HepG2 (cell line): ENCODE measurements around the gene PRRC2A. TPM values are rescaled to one million over a fixed set of nuclear protein-coding genes. Genes with fewer than 3 reads are reported as not detected.

Source experiments
- ATAC-seq: fragments of 200-7000 bp; cut with Tn5 transposase; 3 replicates; pipeline ENCODE4 v1.9.1; 2020; ENCODE audit warnings: mild to moderate bottlenecking, moderate library complexity
- BruUV-seq: library from RNA; stranded (reverse); fragments of 400-500 nt; replicated peaks from 2 replicates; lab custom pipeline; 2021; lab: Mats Ljungman, UMichigan
- CTCF ChIA-PET: fragments of 300-600 bp; formaldehyde crosslinking; extraction: SDS; loops from one replicate; lab custom pipeline; 2021; ENCODE audit warnings: low total read pairs, inconsistent platforms, low intra/inter-chr PET ratio; lab: Yijun Ruan, JAX
- POLR2A ChIA-PET: fragments of 350-600 bp; sonication (Branson Sonifier 250); formaldehyde crosslinking; loops from one replicate; lab custom pipeline; 2020; ENCODE audit warnings: antibody characterized with exemption, inconsistent platforms; lab: Yijun Ruan, JAX
- DNase-seq: peaks from one replicate; pipeline ENCODE4 v3.0.0-alpha.2; 2015; ENCODE audit warnings: low spot score
- FAIRE-seq: peaks from 3 replicates; lab custom pipeline; 2011; peaks lifted over from hg19 to GRCh38; lab: Jason Lieb, UNC
- H2AFZ ChIP-seq: one replicate; pipeline ENCODE4 v1.6.1; 2011; ENCODE audit warnings: low read length, inconsistent platforms
- H3K27ac ChIP-seq: fragments of 300-600 bp; 3 replicates; pipeline ENCODE4 v1.8.0; 2011; ENCODE audit warnings: mixed run types, mild to moderate bottlenecking, mixed read lengths, low read length, inconsistent platforms; ENCODE audit not compliant: insufficient read depth; ENCODE audit errors: extremely low read length
- H3K27me3 ChIP-seq, 2 experiments: fragments of 200-600 bp in 1 of 2; 2 replicates in 1 of 2; 3 replicates in 1 of 2; pipeline versions ENCODE4 v1.6.0 to v1.8.0; 2011; ENCODE audit warnings: low read length in 2 of 2, mild to moderate bottlenecking in 2 of 2, moderate library complexity in 2 of 2, inconsistent platforms in 1 of 2; ENCODE audit not compliant: insufficient read depth in 2 of 2, control insufficient read depth in 1 of 2
- H3K36me3 ChIP-seq, 2 experiments: fragments of 200-600 bp in 1 of 2; replicated peaks in 1 of 2; 2 replicates in 1 of 2; 3 replicates in 1 of 2; pipeline versions ENCODE4 v1.5.1 to v1.8.0; 2011; ENCODE audit warnings: low read length in 2 of 2, inconsistent platforms in 1 of 2; ENCODE audit not compliant: insufficient read depth in 2 of 2, control insufficient read depth in 1 of 2
- H3K4me1 ChIP-seq: 2 replicates; pipeline ENCODE4 v1.5.1; 2012; ENCODE audit warnings: low read length, inconsistent platforms; ENCODE audit not compliant: insufficient read depth
- H3K4me2 ChIP-seq: 2 replicates; pipeline ENCODE4 v1.6.0; 2011; ENCODE audit warnings: low read depth, low read length, inconsistent platforms
- H3K4me3 ChIP-seq, 3 experiments: fragments of 200-600 bp in 1 of 3; sonication (generic), shearing (Covaris generic) in 1 of 3; replicated peaks in 1 of 3; 2 replicates each; pipeline ENCODE4 v1.5.1; 2011 to 2016; ENCODE audit warnings: low read length in 3 of 3, inconsistent platforms in 2 of 3, low read depth in 2 of 3, mild to moderate bottlenecking in 2 of 3, control low read depth in 1 of 3, mixed read lengths in 1 of 3; ENCODE audit not compliant: insufficient read depth in 1 of 3
- H3K79me2 ChIP-seq: one replicate; pipeline ENCODE4 v1.6.1; 2011; ENCODE audit warnings: low read length, inconsistent platforms; ENCODE audit not compliant: insufficient read depth
- H3K9ac ChIP-seq: 2 replicates; pipeline ENCODE4 v1.6.0; 2011; ENCODE audit warnings: mild to moderate bottlenecking, low read depth, low read length, inconsistent platforms; ENCODE audit not compliant: insufficient read depth
- H3K9me3 ChIP-seq: 2 replicates; pipeline ENCODE4 v1.5.1; 2012; ENCODE audit warnings: mild to moderate bottlenecking, low read length
- H4K20me1 ChIP-seq: 2 replicates; pipeline ENCODE4 v1.6.0; 2011; ENCODE audit warnings: inconsistent platforms, mild to moderate bottlenecking, low read length, moderate library complexity; ENCODE audit not compliant: insufficient read depth
- BRD4 ChIP-seq: sonication (generic); formaldehyde crosslinking; IDR thresholded peaks from 2 replicates; pipeline ENCODE4 v1.4.0; 2020; ENCODE audit warnings: missing genetic modification reagents
- KDM4B ChIP-seq: sonication (generic); formaldehyde crosslinking; IDR thresholded peaks from 2 replicates; pipeline ENCODE4 v1.4.0; 2020; ENCODE audit warnings: missing genetic modification reagents
- MAFF ChIP-seq: IDR thresholded peaks from 2 replicates; pipeline ENCODE4 v1.6.1; 2011; ENCODE audit warnings: low read depth, low read length, improper control_type of control experiment
- MAFK ChIP-seq, 2 experiments: IDR thresholded peaks in 1 of 2; conservative IDR thresholded peaks in 1 of 2; 2 replicates each; pipeline ENCODE4 v1.6.1; 2011; ENCODE audit warnings: improper control_type of control experiment in 2 of 2, low read length in 2 of 2
- ZNF30 ChIP-seq: sonication (generic); formaldehyde crosslinking; IDR thresholded peaks from 2 replicates; pipeline ENCODE4 v1.5.0; 2020; ENCODE audit warnings: mild to moderate bottlenecking, missing genetic modification reagents
- WGBS: methylation state at CpG from one replicate; pipeline ENCODE4 v1.1.6; 2017; ENCODE audit warnings: low lambda C conversion rate; 5-methylcytosine and 5-hydroxymethylcytosine counted together
- in situ Hi-C: cut with HindIII; loops from 2 replicates; pipeline ENCODE4 v1.10.0; 2017; ENCODE audit warnings: low pct_unique_long_range_greater_than_20kb; ENCODE audit not compliant: extremely low pct_ligation_motif_present
- intact Hi-C: fragments of 100-400 bp; cut with micrococcal nuclease; formaldehyde crosslinking; loops from one replicate; pipeline ENCODE4 v1.10.0; 2022; ENCODE audit not compliant: unreplicated experiment
- polyA plus RNA-seq, 8 experiments: library from polyadenylated mRNA; depleted of rRNA in 3 of 8; stranded (reverse) in 7 of 8; unstranded in 1 of 8; fragments of >200 nt; fragmentation: Illumina TruSeq in 4 of 8; extraction: Trizol in 4 of 8; gene quantifications; 2 replicates each; pipeline versions ENCODE4 v1.2.1 to v1.2.3, GENCODE V29; 2011 to 2016; ENCODE audit warnings: low read depth in 4 of 8, missing spikeins in 1 of 8, mixed read lengths in 1 of 8; ENCODE audit not compliant: insufficient read depth in 1 of 8
- total RNA-seq, 5 experiments: library from RNA; depleted of rRNA; stranded (reverse); fragments of >200 nt; fragmentation: Illumina TruSeq; extraction: Trizol; gene quantifications; 2 replicates each; pipeline ENCODE4 v1.2.3, GENCODE V29; 2016; ENCODE audit warnings: low read depth in 1 of 5
- TF ChIP-seq, protein P1 (sequence below): sonication (generic); formaldehyde crosslinking; IDR thresholded peaks from 2 replicates; pipeline ENCODE4 v1.9.0; 2022; ENCODE audit warnings: missing genetic modification reagents, mild to moderate bottlenecking, borderline replicate concordance

Gene PRRC2A
- total and polyA plus RNA-seq, 2 of the 13 experiments (the other 11 are each of a cell fraction or from before 2014, with no cell fraction given), result 38.9 to 47.4 TPM

DNA sequence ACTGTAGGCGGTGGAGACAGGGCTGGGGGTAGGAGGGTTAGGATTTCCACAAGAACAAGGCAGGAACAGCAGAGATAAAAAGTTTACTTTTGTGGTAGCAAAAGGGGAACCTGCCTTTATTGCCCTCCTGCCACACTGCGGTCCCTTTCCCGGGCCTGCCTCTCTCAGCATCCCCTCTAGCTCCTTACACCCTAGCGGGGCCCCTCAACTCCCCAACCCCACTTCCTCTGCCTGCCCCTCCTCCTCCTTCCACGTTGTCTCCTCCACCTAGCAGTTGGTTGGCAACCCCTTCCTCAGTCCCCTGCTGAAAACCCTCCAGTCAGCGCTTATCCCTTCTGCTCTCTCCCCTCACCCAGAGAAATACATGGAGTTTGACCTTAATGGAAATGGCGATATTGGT is 4.8 kb upstream of the PRRC2A start:
- ChIA-PET CTCF (interaction anchor here (1.4 kb wide), 1 partner anchor 17 kb away, joined by 3 read pairs; no protein-coding TSS in a partner anchor), POLR2A (interaction anchor here (1.2 to 2.1 kb wide), 6 partner anchors 17 to 247 kb away, joined by 3 to 10 read pairs (median 4); partner anchors contain the start of genes BAG6, C6orf47, DDX39B and NEU1)
- no peak overlapping the region for H2AFZ ChIP-seq
- peak overlapping the region; percentile 91 for H3K4me2 ChIP-seq
- in situ Hi-C loops, result no loop called here
- intact Hi-C loops, result no loop called here
- no peak overlapping the region for H3K4me3 ChIP-seq
- no TSS peak for BruUV-seq
- DNase-seq (no peak), ATAC-seq (no peak), FAIRE-seq (no peak)
- H3K9me3 ChIP-seq, result no peaks in the 10 kb centered on the region
- TF ChIP-seq ZNF30 (CRISPR knock-in tag) (no peak), MAFF (0 out of 2 replicates have a peak, but pooled peaks have one; percentile 5), MAFK (conservative IDR thresholded peaks at IDR 0.05 in 1 of 2, IDR thresholded peaks at IDR 0.05 in 1 of 2; ENCODE audit: low read length in 2 of 2) (peak in 1 of 2 experiments; percentile 22; a peak in 1 of 4 replicates), BRD4 (CRISPR knock-in tag) (no peak)
- TF ChIP-seq, protein P1, sequence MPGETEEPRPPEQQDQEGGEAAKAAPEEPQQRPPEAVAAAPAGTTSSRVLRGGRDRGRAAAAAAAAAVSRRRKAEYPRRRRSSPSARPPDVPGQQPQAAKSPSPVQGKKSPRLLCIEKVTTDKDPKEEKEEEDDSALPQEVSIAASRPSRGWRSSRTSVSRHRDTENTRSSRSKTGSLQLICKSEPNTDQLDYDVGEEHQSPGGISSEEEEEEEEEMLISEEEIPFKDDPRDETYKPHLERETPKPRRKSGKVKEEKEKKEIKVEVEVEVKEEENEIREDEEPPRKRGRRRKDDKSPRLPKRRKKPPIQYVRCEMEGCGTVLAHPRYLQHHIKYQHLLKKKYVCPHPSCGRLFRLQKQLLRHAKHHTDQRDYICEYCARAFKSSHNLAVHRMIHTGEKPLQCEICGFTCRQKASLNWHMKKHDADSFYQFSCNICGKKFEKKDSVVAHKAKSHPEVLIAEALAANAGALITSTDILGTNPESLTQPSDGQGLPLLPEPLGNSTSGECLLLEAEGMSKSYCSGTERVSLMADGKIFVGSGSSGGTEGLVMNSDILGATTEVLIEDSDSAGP (CRISPR knock-in tag), result 0 out of 2 replicates have a peak, but pooled peaks have one; percentile 6
- WGBS, result 59% methylated on average over 7 of the region's 7 CpGs
- H3K4me1 ChIP-seq, result peaks cover 39% of the 10 kb centered on the region
- H3K27ac ChIP-seq, result no peak overlapping the region
- H3K36me3 ChIP-seq, result no peaks in the 10 kb centered on the region
- no peaks in the 10 kb centered on the region for H4K20me1 ChIP-seq
- H3K9ac ChIP-seq, result no peak overlapping the region
- no peaks in the 10 kb centered on the region for H3K27me3 ChIP-seq
- no peaks in the 10 kb centered on the region for H3K79me2 ChIP-seq

- WGBS, result 56% methylated on average over 2 of the region's 2 CpGs
Measured at GRCh38 chr6:31617010-31617409, 3.5 kb upstream of the PRRC2A start.

More at GRCh38 chr6:31617010-31617409, 3.5 kb upstream of the PRRC2A start:
- H3K27ac ChIP-seq, result no peak overlapping the region
- H3K4me1 ChIP-seq, result peaks cover 44% of the 10 kb centered on the region
- H4K20me1 ChIP-seq, result peaks cover under 1% of the 10 kb centered on the region; the same call in 1 of the 2 replicates
- H3K36me3 ChIP-seq, result no peaks in the 10 kb centered on the region
- H3K4me2 ChIP-seq, result no peak overlapping the region
- H3K4me3 ChIP-seq, result no peak overlapping the region
- H3K9me3 ChIP-seq, result no peaks in the 10 kb centered on the region
- no peak for DNase-seq
- intact Hi-C loops, result no loop called here
- FAIRE-seq, result no peak
- no TSS peak for BruUV-seq
- CTCF ChIA-PET, result no interaction called here
- TF ChIP-seq KDM4B (CRISPR knock-in tag), result no peak
- ATAC-seq, result no peak
- in situ Hi-C loops, result no loop called here
- H3K9ac ChIP-seq, result no peak overlapping the region
- POLR2A ChIA-PET, result no interaction called here
- peaks cover 13% of the 10 kb centered on the region for H3K79me2 ChIP-seq
- no peak overlapping the region for H2AFZ ChIP-seq
- H3K27me3 ChIP-seq, result no peaks in the 10 kb centered on the region; a peak in 1 of 5 replicates
